Coronary artery (tissue), 2 donors: ENCODE results near the gene MTHFD2L.

Experiments used
- DNase-seq: peaks from one replicate; pipeline ENCODE4 v3.0.0-alpha.2; 2017; ENCODE audit warnings: low spot score
- H3K27ac ChIP-seq, 2 donors: fragments of 200-600 bp; sonication (generic); one replicate each; pipeline ENCODE4 v1.5.1; 2016 to 2019
- H3K4me3 ChIP-seq: fragments of 200-600 bp; sonication (generic); 2 replicates; pipeline ENCODE4 v1.5.1; 2016; ENCODE audit warnings: mild to moderate bottlenecking, moderate library complexity
- CTCF ChIP-seq: fragments of 200-600 bp; sonication (generic); IDR thresholded peaks from one replicate; pipeline ENCODE4 v1.5.1; 2019; ENCODE audit warnings: antibody characterized with exemption

The MTHFD2L gene

GRCh38 chr4:74263551-74263950, 105.6 kb downstream of the MTHFD2L start:
- DNase-seq: no peak
- Histone ChIP-seq H3K27ac (no peak overlapping the region), H3K4me3 (no peak overlapping the region)
- no peak for TF ChIP-seq CTCF

GRCh38 chr4:74266081-74266480, 108.2 kb downstream of the MTHFD2L start:
- no peak for TF ChIP-seq CTCF
- Histone ChIP-seq H3K27ac (no peak overlapping the region), H3K4me3 (no peak overlapping the region)
- DNase-seq: no peak

- no peak for DNase-seq
- no peak overlapping the region for H3K4me3 ChIP-seq
- no peak overlapping the region for H3K27ac ChIP-seq
- TF ChIP-seq CTCF: no peak
Observed at GRCh38 chr4:74267998-74268606, 110.2 kb downstream of the MTHFD2L start.

- Histone ChIP-seq H3K4me3 (no peak overlapping the region), H3K27ac (no peak overlapping the region)
- TF ChIP-seq CTCF: no peak
- no peak for DNase-seq
Observed at GRCh38 chr4:74268643-74269042, 110.7 kb downstream of the MTHFD2L start.

- H3K27ac ChIP-seq: no peak overlapping the region
- no peak for TF ChIP-seq CTCF
- H3K4me3 ChIP-seq: no peak overlapping the region
- DNase-seq: no peak
Observed at GRCh38 chr4:74278490-74278889, 120.6 kb downstream of the MTHFD2L start.

GRCh38 chr4:74279716-74280115, 121.8 kb downstream of the MTHFD2L start:
- Histone ChIP-seq H3K4me3 (no peak overlapping the region), H3K27ac (no peak overlapping the region)
- DNase-seq: no peak
- no peak for TF ChIP-seq CTCF

GRCh38 chr4:74282926-74283325, 125.0 kb downstream of the MTHFD2L start:
- no peak for DNase-seq
- no peak overlapping the region for H3K27ac ChIP-seq
- no peak for TF ChIP-seq CTCF
- H3K4me3 ChIP-seq: no peak overlapping the region
